B cell (primary cell): ENCODE results near the gene PRKCA. TPM values are rescaled to one million over a fixed set of nuclear protein-coding genes. Genes with fewer than 3 reads are reported as not detected.

Experiments
- ATAC-seq: fragments of 200-7000 bp; cut with Tn5 transposase; one replicate; pipeline ENCODE4 v1.10.0; 2021; ENCODE audit warnings: low read depth, mild to moderate bottlenecking, moderate number of reproducible peaks, moderate library complexity
- CTCF ChIA-PET: fragments of 350-600 bp; sonication (Branson Sonifier 250); formaldehyde crosslinking; loops from one replicate; lab custom pipeline; 2021; ENCODE audit warnings: antibody characterized with exemption, inconsistent platforms; lab: Charles Lee
- POLR2A ChIA-PET: fragments of 350-600 bp; sonication (Branson Sonifier 250); formaldehyde crosslinking; loops from one replicate; lab custom pipeline; 2021; ENCODE audit warnings: antibody characterized with exemption; lab: Charles Lee
- DNase-seq: peaks from one replicate; pipeline ENCODE4 v3.0.0; 2013
- H2AFZ ChIP-seq: 2 replicates; pipeline ENCODE4 v1.6.1; 2012; ENCODE audit warnings: mild to moderate bottlenecking, low read depth, low read length; ENCODE audit not compliant: insufficient read depth, poor library complexity, severe bottlenecking
- H3K27ac ChIP-seq, 2 donors: 1 replicate in 1 of 2; 2 replicates in 1 of 2; pipeline ENCODE4 v1.5.1; 2012 to 2013; ENCODE audit warnings: low read length in 2 of 2, mild to moderate bottlenecking in 2 of 2, moderate library complexity in 1 of 2
- H3K27me3 ChIP-seq, 4 experiments: fragments of 200-600 bp in 1 of 4; sonication (generic) in 1 of 4; replicated peaks in 1 of 4; 1 replicate in 2 of 4; 2 replicates in 2 of 4; pipeline versions ENCODE4 v1.6.1 to v1.7.0; 2013 to 2016; ENCODE audit warnings: low read length in 3 of 4, mild to moderate bottlenecking in 2 of 4, mixed read lengths in 1 of 4, moderate library complexity in 1 of 4; ENCODE audit not compliant: insufficient read depth in 4 of 4, control insufficient read depth in 3 of 4; ENCODE audit errors: control extremely low read depth in 1 of 4
- H3K36me3 ChIP-seq, 2 experiments: replicated peaks in 1 of 2; 1 replicate in 1 of 2; 2 replicates in 1 of 2; pipeline versions ENCODE4 v1.6.1 to v1.7.1; 2013; ENCODE audit warnings: low read length in 1 of 2; ENCODE audit not compliant: insufficient read depth in 2 of 2, control insufficient read depth in 1 of 2; ENCODE audit errors: control extremely low read depth in 1 of 2, extremely low read depth in 1 of 2
- H3K4me1 ChIP-seq, 2 donors: fragments of 200-600 bp in 1 of 2; sonication (generic) in 1 of 2; 1 replicate in 1 of 2; 2 replicates in 1 of 2; pipeline versions ENCODE4 v1.5.1 to v1.6.1; 2013 to 2017; ENCODE audit warnings: low read length in 2 of 2; ENCODE audit not compliant: control insufficient read depth in 2 of 2, insufficient read depth in 2 of 2
- H3K4me2 ChIP-seq: replicated peaks from 2 replicates; pipeline ENCODE3; 2012; ENCODE audit warnings: mild to moderate bottlenecking, low read depth, low read length; ENCODE audit not compliant: poor library complexity, severe bottlenecking
- H3K4me3 ChIP-seq, 5 experiments: fragments of 200-600 bp in 1 of 5; sonication (generic) in 1 of 5; 1 replicate in 3 of 5; 2 replicates in 2 of 5; pipeline versions ENCODE4 v1.5.1 to v1.7.0; 2011 to 2016; ENCODE audit warnings: low read length in 4 of 5, mild to moderate bottlenecking in 4 of 5, low read depth in 2 of 5, control low read depth in 1 of 5, moderate library complexity in 1 of 5; ENCODE audit not compliant: insufficient read depth in 1 of 5; ENCODE audit errors: control extremely low read depth in 1 of 5, extremely low read depth in 1 of 5
- H3K79me2 ChIP-seq: fragments of 200-600 bp; sonication (generic); one replicate; pipeline ENCODE4 v1.6.0; 2016; ENCODE audit warnings: low read length; ENCODE audit not compliant: control insufficient read depth, insufficient read depth
- H3K9ac ChIP-seq: fragments of 200-600 bp; sonication (generic); 2 replicates; pipeline ENCODE4 v1.6.1; 2017; ENCODE audit warnings: mild to moderate bottlenecking, low read length, moderate library complexity
- H3K9me3 ChIP-seq, 3 donors: one replicate each; pipeline versions ENCODE4 v1.6.1 to v1.7.1; 2013; ENCODE audit warnings: low read length in 2 of 3; ENCODE audit not compliant: control insufficient read depth in 2 of 3, insufficient read depth in 1 of 3; ENCODE audit errors: control extremely low read depth in 1 of 3
- H4K20me1 ChIP-seq: 2 replicates; pipeline ENCODE4 v1.6.0; 2012; ENCODE audit warnings: mild to moderate bottlenecking, low read length; ENCODE audit not compliant: insufficient read depth, control insufficient read depth, poor library complexity, severe bottlenecking
- H3K27ac Mint-ChIP-seq: one replicate; pipeline ENCODE4 v1.8.0; 2021; ENCODE audit warnings: mixed read lengths
- H3K27me3 Mint-ChIP-seq: one replicate; pipeline ENCODE4 v1.8.0; 2021; ENCODE audit warnings: mixed read lengths
- H3K4me1 Mint-ChIP-seq: one replicate; pipeline ENCODE4 v1.8.0; 2021; ENCODE audit warnings: mixed read lengths
- H3K4me3 Mint-ChIP-seq: one replicate; pipeline ENCODE4 v1.8.0; 2021; ENCODE audit warnings: mixed read lengths
- H3K9me3 Mint-ChIP-seq: one replicate; pipeline ENCODE4 v1.8.0; 2022; ENCODE audit warnings: mixed read lengths; ENCODE audit not compliant: insufficient read depth
- CTCF ChIP-seq: fragments of 200-600 bp; IDR thresholded peaks from one replicate; pipeline ENCODE4 v1.8.0; 2022; ENCODE audit warnings: antibody characterized with exemption, mild to moderate bottlenecking
- EZH2 ChIP-seq: IDR thresholded peaks from 2 replicates; pipeline ENCODE4 v1.6.1; 2012; ENCODE audit warnings: borderline replicate concordance, low read depth, mild to moderate bottlenecking, moderate library complexity, low read length; ENCODE audit not compliant: insufficient read depth, poor library complexity, severe bottlenecking
- WGBS: methylation state at CpG from one replicate; pipeline ENCODE4 v1.1.5; 2013; ENCODE audit warnings: missing lambda C conversion rate; ENCODE audit not compliant: insufficient coverage; 5-methylcytosine and 5-hydroxymethylcytosine counted together
- intact Hi-C: fragments of 100-400 bp; cut with micrococcal nuclease; formaldehyde crosslinking; loops from one replicate; pipeline ENCODE4 v1.10.0; 2022
- polyA plus RNA-seq: library from polyadenylated mRNA; depleted of rRNA; stranded (reverse); fragments of >200 nt; gene quantifications from 2 replicates; pipeline ENCODE4 v1.2.3, GENCODE V29; 2012
- total RNA-seq, 2 donors: library from RNA; stranded (reverse); fragments of 120-200 nt in 1 of 2; gene quantifications; 1 replicate in 1 of 2; 2 replicates in 1 of 2; pipeline versions ENCODE4 v1.2.3 to v1.2.4, GENCODE V29; 2013 to 2022

PRKCA gene
- total and polyA plus RNA-seq, 2 donors (not counting 1 experiment from before 2014, with no cell fraction given), result 0.33 to 7.7 TPM

- WGBS, result 100% methylated on average over 1 of the region's 4 CpGs
- POLR2A ChIA-PET, result no interaction called here
- CTCF ChIA-PET, result no interaction called here
Measured at GRCh38 chr17:66518108-66518507, 215.7 kb downstream of the PRKCA start.

GRCh38 chr17:66518677-66519076 lies 216.3 kb downstream of the PRKCA start:
- no CpG with 5 or more reads among the region's 2 CpGs for WGBS
- H3K27me3 ChIP-seq, result no peaks in the 10 kb centered on the region
- no peak overlapping the region for H3K4me3 ChIP-seq
- no peaks in the 10 kb centered on the region for H3K4me1 ChIP-seq
- H3K79me2 ChIP-seq, result no peaks in the 10 kb centered on the region
- H4K20me1 ChIP-seq, result no peaks in the 10 kb centered on the region
- CTCF ChIA-PET, result no interaction called here
- intact Hi-C loops, result no loop called here
- H3K9me3 ChIP-seq, result no peaks in the 10 kb centered on the region
- ATAC-seq (no peak), DNase-seq (no peak)
- no peak overlapping the region for H3K4me3 Mint-ChIP-seq
- H3K4me1 Mint-ChIP-seq, result no peaks in the 10 kb centered on the region
- no peak overlapping the region for H2AFZ ChIP-seq
- no peaks in the 10 kb centered on the region for H3K36me3 ChIP-seq
- no peaks in the 10 kb centered on the region for H3K9me3 Mint-ChIP-seq
- H3K27me3 Mint-ChIP-seq, result no peaks in the 10 kb centered on the region
- no peak overlapping the region for H3K4me2 ChIP-seq
- TF ChIP-seq CTCF, result no peak
- TF ChIP-seq EZH2, result no peak
- H3K27ac Mint-ChIP-seq, result no peak overlapping the region
- no peak overlapping the region for H3K9ac ChIP-seq
- no peak overlapping the region for H3K27ac ChIP-seq
- POLR2A ChIA-PET, result no interaction called here

More at GRCh38 chr17:66518108-66518507, 215.7 kb downstream of the PRKCA start:
- TF ChIP-seq EZH2 (no peak), CTCF (no peak)
- H3K27ac ChIP-seq, result no peak overlapping the region
- H3K9ac ChIP-seq, result no peak overlapping the region
- H3K4me2 ChIP-seq, result no peak overlapping the region
- H4K20me1 ChIP-seq, result no peaks in the 10 kb centered on the region
- no peaks in the 10 kb centered on the region for H3K79me2 ChIP-seq
- no peak for DNase-seq
- Mint-ChIP-seq H3K27me3 (no peaks in the 10 kb centered on the region), H3K4me1 (no peaks in the 10 kb centered on the region), H3K27ac (no peak overlapping the region), H3K9me3 (no peaks in the 10 kb centered on the region), H3K4me3 (no peak overlapping the region)
- H2AFZ ChIP-seq, result no peak overlapping the region
- no peaks in the 10 kb centered on the region for H3K36me3 ChIP-seq
- no peak for ATAC-seq
- no peaks in the 10 kb centered on the region for H3K27me3 ChIP-seq
- intact Hi-C loops, result no loop called here
- H3K9me3 ChIP-seq, result no peaks in the 10 kb centered on the region
- H3K4me1 ChIP-seq, result no peaks in the 10 kb centered on the region
- no peak overlapping the region for H3K4me3 ChIP-seq
